ENCODE data around the gene TAF11L5. TPM values are rescaled to one million over a fixed set of nuclear protein-coding genes. Genes with fewer than 3 reads are reported as not detected.
"Not testable (repeated sequence)": the region's sequence is repeated elsewhere in the genome, so short reads cannot be mapped to it uniquely, and the experiment has no call there.

TAF11L5 gene
- not detected for total RNA-seq

GRCh38 chr5:17524935-17525334 lies at the start of gene TAF11L5:
Gene TAF11L5 (plus strand): TSS chr5:17525235.
- not testable (repeated sequence) for H3K9me3 Mint-ChIP-seq; DNase-seq (ENCODE audit: low spot score in 2 of 2); H3K27ac Mint-ChIP-seq; ATAC-seq; H3K36me3 Mint-ChIP-seq

- DNase-seq (ENCODE audit: low spot score in 2 of 2) (no peak), ATAC-seq (no peak)
- H3K9me3 Mint-ChIP-seq: peaks cover 0 to 9% of the 10 kb centered on the region in 2 donors
- H3K36me3 Mint-ChIP-seq: no peaks in the 10 kb centered on the region
- no peak overlapping the region for H3K27ac Mint-ChIP-seq
These were observed 48.0 kb upstream of the TAF11L5 start for GRCh38 chr5:17477043-17477442.

DNA sequence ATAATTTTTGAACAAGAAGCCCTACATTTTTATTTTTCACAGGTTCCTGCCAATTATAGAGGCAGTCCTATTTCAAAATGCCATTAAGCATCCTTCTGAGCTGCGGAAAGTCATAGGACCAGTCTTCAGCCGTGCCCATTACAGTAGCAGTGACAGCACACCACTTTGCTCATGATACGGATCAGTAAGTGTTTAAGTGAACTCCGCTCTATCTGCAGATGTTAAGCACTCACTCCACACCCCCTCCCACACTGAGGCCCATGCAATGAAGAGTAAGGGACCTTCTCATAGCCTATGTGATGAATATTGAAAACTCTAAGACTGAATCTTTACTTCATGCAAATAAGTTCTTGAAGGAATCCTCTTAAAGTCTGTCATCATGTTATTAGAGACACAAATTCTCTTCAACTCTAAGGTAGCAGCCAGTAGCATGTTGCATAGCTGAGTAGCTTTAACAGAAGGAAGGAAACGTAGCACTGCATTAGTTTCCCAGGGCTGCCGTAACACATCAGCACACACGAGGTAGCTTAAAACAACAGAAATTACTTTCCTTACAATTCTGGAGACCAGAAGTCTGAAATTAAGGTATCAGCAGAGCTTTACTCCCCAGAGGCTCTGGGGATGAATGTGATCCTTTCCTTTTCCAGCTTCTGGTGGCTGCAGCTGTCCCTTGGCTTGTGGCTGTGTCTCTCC lies 47.3 kb upstream of the TAF11L5 start:
- Mint-ChIP-seq H3K36me3 (no peaks in the 10 kb centered on the region), H3K9me3 (peaks cover 0 to 7% of the 10 kb centered on the region in 2 donors), H3K27ac (no peak overlapping the region)
- DNase-seq (ENCODE audit: low spot score in 2 of 2) (no peak), ATAC-seq (no peak)

- H3K36me3 Mint-ChIP-seq: no peaks in the 10 kb centered on the region
- peaks cover 3 to 10% of the 10 kb centered on the region in 2 donors for H3K9me3 Mint-ChIP-seq
- no peak overlapping the region for H3K27ac Mint-ChIP-seq
- no peak for ATAC-seq
- no peak for DNase-seq (ENCODE audit: low spot score in 2 of 2)
These were observed 43.7 kb upstream of the TAF11L5 start for GRCh38 chr5:17481378-17481777.

GRCh38 chr5:17482790-17483189 lies 42.2 kb upstream of the TAF11L5 start:
- DNase-seq (ENCODE audit: low spot score in 2 of 2) (no peak), ATAC-seq (no peak)
- H3K27ac Mint-ChIP-seq: no peak overlapping the region
- no peaks in the 10 kb centered on the region for H3K36me3 Mint-ChIP-seq
- H3K9me3 Mint-ChIP-seq: peaks cover 3 to 11% of the 10 kb centered on the region in 2 donors

GRCh38 chr5:17486464-17487173 lies 38.4 kb upstream of the TAF11L5 start:
- not testable (repeated sequence) for ATAC-seq; H3K27ac Mint-ChIP-seq; H3K9me3 Mint-ChIP-seq; DNase-seq (ENCODE audit: low spot score in 2 of 2); H3K36me3 Mint-ChIP-seq

DNA sequence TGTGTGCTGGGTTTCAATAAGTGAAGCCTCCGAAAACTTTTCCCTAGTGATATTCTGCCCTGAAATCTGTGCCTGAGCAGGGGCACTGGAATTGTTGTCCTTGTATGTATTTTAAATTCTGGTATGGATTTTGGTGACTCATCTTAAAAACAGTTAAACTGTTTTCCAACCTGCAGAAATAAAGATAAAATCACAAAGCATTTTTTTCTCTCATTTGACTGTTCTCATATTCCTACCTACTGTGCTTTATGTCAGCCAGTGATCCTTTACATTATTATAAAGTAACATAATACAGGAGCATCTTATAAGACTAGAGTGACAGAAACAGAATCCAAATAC lies 37.9 kb upstream of the TAF11L5 start:
- Mint-ChIP-seq H3K36me3 (no peaks in the 10 kb centered on the region), H3K9me3 (peaks cover 7 to 10% of the 10 kb centered on the region in 2 donors), H3K27ac (no peak overlapping the region)
- ATAC-seq: no peak
- DNase-seq (ENCODE audit: low spot score in 2 of 2): no peak

- not testable (repeated sequence) for H3K27ac Mint-ChIP-seq; DNase-seq (ENCODE audit: low spot score in 2 of 2); H3K36me3 Mint-ChIP-seq; ATAC-seq
- peaks cover 10 to 17% of the 10 kb centered on the region in 2 donors for H3K9me3 Mint-ChIP-seq
These were observed 33.8 kb upstream of the TAF11L5 start for GRCh38 chr5:17491257-17491656.

- H3K36me3 Mint-ChIP-seq: peaks cover 0 to 5% of the 10 kb centered on the region in 2 donors
- H3K9me3 Mint-ChIP-seq: peaks cover 8 to 16% of the 10 kb centered on the region in 2 donors
- DNase-seq (ENCODE audit: low spot score in 2 of 2): no peak
- no peak overlapping the region for H3K27ac Mint-ChIP-seq
- ATAC-seq: no peak
These were observed 32.3 kb upstream of the TAF11L5 start for GRCh38 chr5:17492770-17493169.

DNA sequence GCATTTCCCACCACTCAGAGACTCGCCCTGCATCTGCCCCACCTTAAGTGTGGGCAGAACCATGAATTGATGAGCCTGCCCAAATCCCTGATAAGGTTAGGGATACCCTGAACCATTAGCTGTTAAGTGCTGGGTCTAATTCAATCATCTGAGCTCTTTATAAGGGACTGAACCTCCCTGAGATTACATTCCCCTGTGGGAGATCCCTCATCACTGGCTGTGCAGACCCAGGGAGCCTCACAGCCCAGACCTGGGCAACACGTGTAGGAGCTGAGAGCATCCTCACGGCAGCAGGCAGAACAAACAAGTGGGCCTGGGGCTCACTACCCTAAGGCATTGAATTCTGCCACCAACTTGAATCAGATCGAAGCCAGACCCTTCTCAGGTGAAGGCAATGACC lies 27.6 kb upstream of the TAF11L5 start:
- DNase-seq (ENCODE audit: low spot score in 2 of 2): no peak
- ATAC-seq: no peak
- Mint-ChIP-seq H3K36me3 (peaks cover 0 to 5% of the 10 kb centered on the region in 2 donors), H3K27ac (no peak overlapping the region), H3K9me3 (peaks cover 11 to 12% of the 10 kb centered on the region in 2 donors)

GRCh38 chr5:17497931-17498330 lies 27.1 kb upstream of the TAF11L5 start, which contains the start of gene TAF11L2:
Gene TAF11L2 (plus strand): TSS chr5:17498231.
- H3K36me3 Mint-ChIP-seq; ATAC-seq; H3K27ac Mint-ChIP-seq; H3K9me3 Mint-ChIP-seq; DNase-seq (ENCODE audit: low spot score in 2 of 2): not testable (repeated sequence)

DNA sequence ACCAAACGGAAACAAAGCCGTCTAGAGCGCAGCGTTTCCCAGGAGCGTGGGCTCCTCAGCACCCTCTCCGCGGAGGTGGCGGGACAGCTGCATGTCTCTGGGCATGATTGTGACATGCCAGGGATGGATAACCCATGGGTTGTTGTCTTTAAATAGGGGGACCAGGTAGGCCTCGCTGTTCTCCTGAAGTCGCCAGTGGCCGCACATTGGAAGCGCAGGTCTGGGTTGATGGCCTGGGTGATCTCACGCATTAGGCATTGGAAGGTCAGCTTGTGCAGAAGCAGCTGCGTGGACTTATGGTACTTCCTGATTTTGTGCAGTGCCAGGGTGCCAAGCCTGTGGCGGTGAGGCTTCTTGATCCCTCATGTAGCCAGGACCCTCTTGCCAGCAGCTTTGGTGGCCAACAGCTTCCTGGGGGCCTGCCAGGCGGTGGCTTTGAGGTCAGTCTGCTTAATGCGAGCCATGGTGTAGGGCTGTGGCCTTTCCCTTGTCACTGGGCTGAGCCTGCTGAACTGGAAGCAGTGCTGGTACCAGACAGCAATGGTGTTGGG lies 13.2 kb upstream of the TAF11L5 start:
- ATAC-seq: no peak
- Mint-ChIP-seq H3K27ac (no peak overlapping the region), H3K36me3 (peaks cover 0 to 4% of the 10 kb centered on the region in 2 donors), H3K9me3 (peaks cover 6 to 20% of the 10 kb centered on the region in 2 donors)
- no peak for DNase-seq (ENCODE audit: low spot score in 2 of 2)

- not testable (repeated sequence) for H3K9me3 Mint-ChIP-seq, H3K36me3 Mint-ChIP-seq, ATAC-seq, H3K27ac Mint-ChIP-seq
- DNase-seq (ENCODE audit: low spot score in 2 of 2): peak; percentile 16 to 56
These were observed 7.5 kb upstream of the TAF11L5 start for GRCh38 chr5:17517526-17517925.

- not testable (repeated sequence) for H3K36me3 Mint-ChIP-seq; H3K27ac Mint-ChIP-seq; DNase-seq (ENCODE audit: low spot score in 2 of 2); ATAC-seq; H3K9me3 Mint-ChIP-seq
These were observed 7.0 kb upstream of the TAF11L5 start, which contains the start of gene TAF11L3 for GRCh38 chr5:17518067-17518466. Gene TAF11L3 (plus strand): TSS chr5:17518367.

DNA sequence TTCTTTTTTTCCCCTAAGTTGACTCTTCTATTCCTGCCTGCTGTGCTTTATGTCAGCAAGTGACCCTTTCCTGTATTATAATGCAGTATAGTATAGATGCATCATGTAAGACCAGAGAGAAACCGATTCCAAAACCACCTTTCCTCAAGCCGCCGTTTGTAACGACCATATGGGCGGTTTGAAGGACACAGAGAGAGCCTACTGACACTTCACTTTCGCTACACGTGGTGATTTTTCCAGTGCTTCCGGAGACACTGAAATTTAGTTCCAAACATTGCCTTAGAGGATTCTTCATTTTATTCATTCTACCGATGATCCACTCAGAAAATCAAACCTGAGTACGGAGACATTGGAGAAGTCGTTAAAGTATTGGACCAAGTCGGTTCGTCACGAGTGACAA lies 5.5 kb upstream of the TAF11L5 start:
- DNase-seq (ENCODE audit: low spot score in 2 of 2); H3K9me3 Mint-ChIP-seq; ATAC-seq; H3K36me3 Mint-ChIP-seq; H3K27ac Mint-ChIP-seq: not testable (repeated sequence)

- H3K27ac Mint-ChIP-seq; DNase-seq (ENCODE audit: low spot score in 2 of 2); H3K36me3 Mint-ChIP-seq; ATAC-seq; H3K9me3 Mint-ChIP-seq: not testable (repeated sequence)
These were observed 3.5 kb upstream of the TAF11L5 start, which contains the start of gene TAF11L4 for GRCh38 chr5:17521501-17521900. Gene TAF11L4 (plus strand): TSS chr5:17521801.

- not testable (repeated sequence) for H3K36me3 Mint-ChIP-seq, H3K9me3 Mint-ChIP-seq, H3K27ac Mint-ChIP-seq, ATAC-seq
- peak in 1 of 2 donors; percentile 22 for DNase-seq (ENCODE audit: low spot score in 2 of 2)
These were observed 1.5 kb downstream of the TAF11L5 start for GRCh38 chr5:17526504-17526903.

All from activated naive CD4-positive, alpha-beta T cell treated with anti-CD3 and anti-CD28 coated beads, Interleukin-2, amount 50 U/mL, for 72 hours (primary cell).